Measurements from ENCODE around the gene TNFRSF21.

TNFRSF21 gene

GRCh38 chr6:47238456-47238995, 71.2 kb downstream of the TNFRSF21 start:
- H3K79me2 ChIP-seq (ENCODE audit: insufficient read depth, low read length) = peaks cover 12% of the 10 kb centered on the region
- H3K27me3 ChIP-seq (ENCODE audit: insufficient read depth, low read length, poor library complexity, severe bottlenecking) = no peaks in the 10 kb centered on the region
- H3K4me3 ChIP-seq (ENCODE audit: low read length, poor library complexity, severe bottlenecking) = no peak overlapping the region
- H4K20me1 ChIP-seq (ENCODE audit: insufficient read depth, low read length, poor library complexity, severe bottlenecking) = no peaks in the 10 kb centered on the region
- H3K4me1 ChIP-seq (ENCODE audit: insufficient read depth, low read length, poor library complexity, severe bottlenecking) = peaks cover 56% of the 10 kb centered on the region
- no peaks in the 10 kb centered on the region for H3K9me3 ChIP-seq (ENCODE audit: insufficient read depth, low read depth, low read length)
- H3F3A ChIP-seq (ENCODE audit: low read depth) = peaks cover 4% of the 10 kb centered on the region; the same call in 1 of the 2 replicates
- no peaks in the 10 kb centered on the region for H3K9me2 ChIP-seq (replicated peaks; ENCODE audit: low read depth, low read length)
- H2AFZ ChIP-seq (ENCODE audit: low read length) = no peak overlapping the region
- H3K36me3 ChIP-seq (ENCODE audit: insufficient read depth, low read length) = peaks cover 9% of the 10 kb centered on the region; the same call in 1 of the 2 replicates
- no peak overlapping the region for H3K4me2 ChIP-seq (ENCODE audit: low read depth, low read length, poor library complexity, severe bottlenecking)
- TF ChIP-seq EZH2phosphoT487 (IDR thresholded peaks at IDR 0.05; ENCODE audit: borderline replicate concordance) (no peak), CTCF (conservative IDR thresholded peaks at IDR 0.05; ENCODE audit: low read length) (no peak)
- no peak overlapping the region for H3K9ac ChIP-seq (ENCODE audit: low read depth, low read length, poor library complexity, severe bottlenecking)

DNA sequence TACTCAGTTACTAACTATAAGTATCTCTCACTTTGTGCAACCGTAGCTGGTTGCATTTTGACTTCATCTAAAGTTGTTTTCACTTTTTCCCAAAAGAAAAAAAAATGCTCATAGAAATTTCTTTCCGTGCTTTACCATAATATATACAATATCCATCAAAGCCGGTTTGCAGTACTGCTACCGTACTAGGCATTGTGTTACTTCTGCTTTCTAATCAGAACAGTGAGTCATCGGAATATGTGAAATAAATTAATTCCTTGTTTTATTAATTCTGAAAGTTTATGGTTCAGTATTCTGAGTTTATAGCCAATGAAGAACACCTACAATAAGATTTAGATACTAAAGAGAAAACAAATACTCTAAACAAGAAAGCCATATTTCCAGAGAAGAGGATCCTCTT, 72.5 kb downstream of the TNFRSF21 start:
- Histone ChIP-seq H2AFZ (ENCODE audit: low read length) (no peak overlapping the region), H4K20me1 (ENCODE audit: insufficient read depth, low read length, poor library complexity, severe bottlenecking) (no peaks in the 10 kb centered on the region), H3K36me3 (ENCODE audit: insufficient read depth, low read length) (peaks cover 20% of the 10 kb centered on the region; the same call in 1 of the 2 replicates), H3K9me3 (ENCODE audit: insufficient read depth, low read depth, low read length) (no peaks in the 10 kb centered on the region), H3K27me3 (ENCODE audit: insufficient read depth, low read length, poor library complexity, severe bottlenecking) (no peaks in the 10 kb centered on the region), H3K4me1 (ENCODE audit: insufficient read depth, low read length, poor library complexity, severe bottlenecking) (peaks cover 45% of the 10 kb centered on the region), H3K9me2 (replicated peaks; ENCODE audit: low read depth, low read length) (no peaks in the 10 kb centered on the region), H3K9ac (ENCODE audit: low read depth, low read length, poor library complexity, severe bottlenecking) (no peak overlapping the region), H3K4me3 (ENCODE audit: low read length, poor library complexity, severe bottlenecking) (no peak overlapping the region), H3K79me2 (ENCODE audit: insufficient read depth, low read length) (peaks cover 12% of the 10 kb centered on the region), H3K4me2 (ENCODE audit: low read depth, low read length, poor library complexity, severe bottlenecking) (no peak overlapping the region), H3F3A (ENCODE audit: low read depth) (peaks cover 4% of the 10 kb centered on the region; the same call in 1 of the 2 replicates)
- no peak for TF ChIP-seq CTCF (conservative IDR thresholded peaks at IDR 0.05; ENCODE audit: low read length)

GRCh38 chr6:47235964-47236760, 73.5 kb downstream of the TNFRSF21 start:
- Histone ChIP-seq H3F3A (ENCODE audit: low read depth) (no peaks in the 10 kb centered on the region), H3K4me2 (ENCODE audit: low read depth, low read length, poor library complexity, severe bottlenecking) (no peak overlapping the region), H3K27me3 (ENCODE audit: insufficient read depth, low read length, poor library complexity, severe bottlenecking) (no peaks in the 10 kb centered on the region), H4K20me1 (ENCODE audit: insufficient read depth, low read length, poor library complexity, severe bottlenecking) (no peaks in the 10 kb centered on the region), H3K79me2 (ENCODE audit: insufficient read depth, low read length) (peaks cover 9% of the 10 kb centered on the region; the same call in 1 of the 2 replicates), H2AFZ (ENCODE audit: low read length) (no peak overlapping the region), H3K4me1 (ENCODE audit: insufficient read depth, low read length, poor library complexity, severe bottlenecking) (peaks cover 35% of the 10 kb centered on the region), H3K36me3 (ENCODE audit: insufficient read depth, low read length) (peaks cover 28% of the 10 kb centered on the region; the same call in 1 of the 2 replicates), H3K9ac (ENCODE audit: low read depth, low read length, poor library complexity, severe bottlenecking) (peak overlapping the region; percentile 27), H3K4me3 (ENCODE audit: low read length, poor library complexity, severe bottlenecking) (no peak overlapping the region), H3K9me2 (replicated peaks; ENCODE audit: low read depth, low read length) (no peaks in the 10 kb centered on the region), H3K9me3 (ENCODE audit: insufficient read depth, low read depth, low read length) (no peaks in the 10 kb centered on the region)
- no peak for TF ChIP-seq EZH2phosphoT487 (IDR thresholded peaks at IDR 0.05; ENCODE audit: borderline replicate concordance)
- no peak for TF ChIP-seq CTCF (conservative IDR thresholded peaks at IDR 0.05; ENCODE audit: low read length)
